Liver (tissue), 3 donors: ENCODE data around the gene SETX.

Source experiments
- REST ChIP-seq: IDR thresholded peaks from 2 replicates; pipeline ENCODE4 v1.6.1; 2016; ENCODE audit warnings: antibody characterized with exemption, mild to moderate bottlenecking
- SP1 ChIP-seq: IDR thresholded peaks from 2 replicates; pipeline ENCODE4 v1.6.1; 2018; ENCODE audit warnings: antibody characterized with exemption, mild to moderate bottlenecking
- TF ChIP-seq, protein P1 (sequence below): fragments of 150-350 bp; IDR thresholded peaks from 2 replicates; pipeline ENCODE4 v1.5.1; 2017; ENCODE audit warnings: improper control_type of control experiment, low read depth, low read length; ENCODE audit not compliant: missing input control
- donor health status: healthy.
- donor health status: healthy.

DNA sequence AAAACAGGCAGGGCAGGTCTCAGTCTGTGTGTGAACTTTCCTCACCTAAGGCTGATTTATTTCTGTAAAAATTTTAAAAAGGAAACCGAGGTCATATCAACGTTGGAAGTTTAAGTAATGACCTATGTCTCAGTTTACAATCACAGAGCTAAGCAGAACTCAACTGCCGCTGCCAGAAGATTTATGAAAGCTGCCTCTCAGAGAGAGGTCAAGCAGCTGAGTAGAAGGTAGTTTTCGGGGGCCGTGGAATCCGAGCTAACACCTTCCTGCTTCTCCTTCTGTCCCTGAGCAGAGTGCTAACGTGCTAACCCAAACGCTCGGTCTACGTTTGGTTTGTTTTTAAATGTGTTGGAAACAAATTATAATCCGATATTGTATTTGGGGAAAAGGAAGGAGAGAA lies 40.8 kb upstream of the SETX start:
- TF ChIP-seq, protein P1, sequence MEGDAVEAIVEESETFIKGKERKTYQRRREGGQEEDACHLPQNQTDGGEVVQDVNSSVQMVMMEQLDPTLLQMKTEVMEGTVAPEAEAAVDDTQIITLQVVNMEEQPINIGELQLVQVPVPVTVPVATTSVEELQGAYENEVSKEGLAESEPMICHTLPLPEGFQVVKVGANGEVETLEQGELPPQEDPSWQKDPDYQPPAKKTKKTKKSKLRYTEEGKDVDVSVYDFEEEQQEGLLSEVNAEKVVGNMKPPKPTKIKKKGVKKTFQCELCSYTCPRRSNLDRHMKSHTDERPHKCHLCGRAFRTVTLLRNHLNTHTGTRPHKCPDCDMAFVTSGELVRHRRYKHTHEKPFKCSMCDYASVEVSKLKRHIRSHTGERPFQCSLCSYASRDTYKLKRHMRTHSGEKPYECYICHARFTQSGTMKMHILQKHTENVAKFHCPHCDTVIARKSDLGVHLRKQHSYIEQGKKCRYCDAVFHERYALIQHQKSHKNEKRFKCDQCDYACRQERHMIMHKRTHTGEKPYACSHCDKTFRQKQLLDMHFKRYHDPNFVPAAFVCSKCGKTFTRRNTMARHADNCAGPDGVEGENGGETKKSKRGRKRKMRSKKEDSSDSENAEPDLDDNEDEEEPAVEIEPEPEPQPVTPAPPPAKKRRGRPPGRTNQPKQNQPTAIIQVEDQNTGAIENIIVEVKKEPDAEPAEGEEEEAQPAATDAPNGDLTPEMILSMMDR: no peak
- TF ChIP-seq SP1: no peak
- no peak for TF ChIP-seq REST
